Measurements from ENCODE around the gene SCUBE1.

SCUBE1 gene

GRCh38 chr22:43337385-43337784 is 5.8 kb downstream of the SCUBE1 start:
- peaks cover 14 to 20% (median 19%) of the 10 kb centered on the region in 11 experiments for H3K27me3 ChIP-seq
- H4K20me1 ChIP-seq: no peaks in the 10 kb centered on the region
- H3K36me3 ChIP-seq: no peaks in the 10 kb centered on the region
- no peak overlapping the region for H3K9ac ChIP-seq
- H3K4me1 ChIP-seq: peaks cover 0 to 13% (median 3%) of the 10 kb centered on the region in 10 experiments; a peak in 5 of 20 replicates
- H3K9me3 ChIP-seq (replicated peaks in 1 of 11): no peaks in the 10 kb centered on the region
- H3K4me2 ChIP-seq: no peak overlapping the region
- no peak overlapping the region for H3K4me3 ChIP-seq
- TF ChIP-seq Cebpa-rat (IDR thresholded peaks at IDR 0.05): no peak
- no peak overlapping the region for H3K27ac ChIP-seq

GRCh38 chr22:43334378-43334777 is 8.8 kb downstream of the SCUBE1 start:
- H3K36me3 ChIP-seq: no peaks in the 10 kb centered on the region
- no peak overlapping the region for H3K9ac ChIP-seq
- peaks cover 7 to 36% (median 25%) of the 10 kb centered on the region in 10 experiments; a peak in 19 of 20 replicates for H3K4me1 ChIP-seq
- no peak overlapping the region for H3K4me3 ChIP-seq
- no peak for TF ChIP-seq Cebpa-rat (IDR thresholded peaks at IDR 0.05)
- H3K4me2 ChIP-seq: no peak overlapping the region
- no peaks in the 10 kb centered on the region for H3K27me3 ChIP-seq
- H3K27ac ChIP-seq: no peak overlapping the region
- no peaks in the 10 kb centered on the region for H3K9me3 ChIP-seq (replicated peaks in 1 of 11)
- H4K20me1 ChIP-seq: no peaks in the 10 kb centered on the region

GRCh38 chr22:43333978-43334377 is 9.2 kb downstream of the SCUBE1 start:
- no peak overlapping the region for H3K27ac ChIP-seq

GRCh38 chr22:43333156-43333555 is 10.0 kb downstream of the SCUBE1 start:
- no peak overlapping the region for H3K9ac ChIP-seq
- H3K4me3 ChIP-seq: no peak overlapping the region
- H3K27me3 ChIP-seq: no peaks in the 10 kb centered on the region
- peaks cover 7 to 40% (median 33%) of the 10 kb centered on the region in 10 experiments; a peak in 19 of 20 replicates for H3K4me1 ChIP-seq
- H3K9me3 ChIP-seq (replicated peaks in 1 of 11): no peaks in the 10 kb centered on the region
- TF ChIP-seq Cebpa-rat (IDR thresholded peaks at IDR 0.05): no peak
- H3K36me3 ChIP-seq: no peaks in the 10 kb centered on the region
- H4K20me1 ChIP-seq: no peaks in the 10 kb centered on the region
- no peak overlapping the region for H3K27ac ChIP-seq
- no peak overlapping the region for H3K4me2 ChIP-seq

More at GRCh38 chr22:43333978-43334377, 9.2 kb downstream of the SCUBE1 start:
- no peaks in the 10 kb centered on the region for H4K20me1 ChIP-seq
- no peak overlapping the region for H3K4me3 ChIP-seq
- no peak overlapping the region for H3K9ac ChIP-seq
- no peaks in the 10 kb centered on the region for H3K9me3 ChIP-seq (replicated peaks in 1 of 11)
- H3K36me3 ChIP-seq: no peaks in the 10 kb centered on the region
- no peak for TF ChIP-seq Cebpa-rat (IDR thresholded peaks at IDR 0.05)
- H3K4me1 ChIP-seq: peaks cover 7 to 40% (median 28%) of the 10 kb centered on the region in 10 experiments; a peak in 19 of 20 replicates
- H3K27me3 ChIP-seq: no peaks in the 10 kb centered on the region
- no peak overlapping the region for H3K4me2 ChIP-seq

- peaks cover 7 to 49% (median 41%) of the 10 kb centered on the region in 10 experiments; a peak in 19 of 20 replicates for H3K4me1 ChIP-seq
- H3K9ac ChIP-seq: no peak overlapping the region
- H3K4me3 ChIP-seq: no peak overlapping the region
- no peaks in the 10 kb centered on the region for H3K27me3 ChIP-seq
- H3K9me3 ChIP-seq (replicated peaks in 1 of 11): no peaks in the 10 kb centered on the region
- H3K4me2 ChIP-seq: peak overlapping the region in 9 of 11 experiments; percentile 25 to 48 (median 34); a peak in 14 of 22 replicates
- no peaks in the 10 kb centered on the region for H4K20me1 ChIP-seq
- TF ChIP-seq Cebpa-rat (IDR thresholded peaks at IDR 0.05): no peak
- H3K36me3 ChIP-seq: no peaks in the 10 kb centered on the region
- H3K27ac ChIP-seq: no peak overlapping the region
Measured at GRCh38 chr22:43331698-43332097, 11.5 kb downstream of the SCUBE1 start.

- TF ChIP-seq Cebpa-rat (IDR thresholded peaks at IDR 0.05): no peak
- Histone ChIP-seq H3K9ac (no peak overlapping the region), H3K27ac (no peak overlapping the region), H3K27me3 (no peaks in the 10 kb centered on the region), H3K36me3 (no peaks in the 10 kb centered on the region), H3K9me3 (replicated peaks in 1 of 11) (no peaks in the 10 kb centered on the region), H3K4me1 (peaks cover 7 to 49% (median 41%) of the 10 kb centered on the region in 10 experiments; a peak in 19 of 20 replicates), H3K4me3 (no peak overlapping the region), H3K4me2 (peak overlapping the region in 9 of 11 experiments; percentile 1 to 48 (median 34); a peak in 12 of 22 replicates), H4K20me1 (no peaks in the 10 kb centered on the region)
Measured at GRCh38 chr22:43331069-43331451, 12.1 kb downstream of the SCUBE1 start.

- H3K36me3 ChIP-seq: no peaks in the 10 kb centered on the region
- no peak for TF ChIP-seq Cebpa-rat (IDR thresholded peaks at IDR 0.05)
- H3K27ac ChIP-seq: no peak overlapping the region
- H3K4me3 ChIP-seq: no peak overlapping the region
- H3K4me2 ChIP-seq: peak overlapping the region in 8 of 11 experiments; percentile 0 to 40 (median 24); a peak in 10 of 22 replicates
- no peak overlapping the region for H3K9ac ChIP-seq
- H3K4me1 ChIP-seq: peaks cover 7 to 49% (median 41%) of the 10 kb centered on the region in 10 experiments; a peak in 19 of 20 replicates
- no peaks in the 10 kb centered on the region for H3K27me3 ChIP-seq
- H3K9me3 ChIP-seq (replicated peaks in 1 of 11): no peaks in the 10 kb centered on the region
- H4K20me1 ChIP-seq: no peaks in the 10 kb centered on the region
Measured at GRCh38 chr22:43330178-43331068, 12.7 kb downstream of the SCUBE1 start.

GRCh38 chr22:43329061-43329460 is 14.1 kb downstream of the SCUBE1 start:
- Histone ChIP-seq H3K27ac (no peak overlapping the region), H3K27me3 (no peaks in the 10 kb centered on the region), H3K4me3 (no peak overlapping the region), H3K36me3 (no peaks in the 10 kb centered on the region), H3K9me3 (replicated peaks in 1 of 11) (no peaks in the 10 kb centered on the region), H3K4me2 (peak overlapping the region in 8 of 11 experiments; percentile 26 to 84 (median 49); a peak in 14 of 22 replicates), H3K9ac (peak overlapping the region in 1 of 11 experiments; percentile 17; a peak in 1 of 22 replicates), H4K20me1 (no peaks in the 10 kb centered on the region), H3K4me1 (peaks cover 7 to 49% (median 41%) of the 10 kb centered on the region in 10 experiments; a peak in 19 of 20 replicates)
- no peak for TF ChIP-seq Cebpa-rat (IDR thresholded peaks at IDR 0.05)

- Histone ChIP-seq H3K27me3 (no peaks in the 10 kb centered on the region), H3K9me3 (replicated peaks in 1 of 11) (no peaks in the 10 kb centered on the region), H3K27ac (no peak overlapping the region), H3K4me3 (no peak overlapping the region), H3K36me3 (no peaks in the 10 kb centered on the region), H3K4me1 (peaks cover 7 to 49% (median 41%) of the 10 kb centered on the region in 10 experiments; a peak in 19 of 20 replicates), H3K9ac (no peak overlapping the region), H3K4me2 (peak overlapping the region in 6 of 11 experiments; percentile 41 to 84 (median 78); a peak in 7 of 22 replicates), H4K20me1 (no peaks in the 10 kb centered on the region)
- TF ChIP-seq Cebpa-rat (IDR thresholded peaks at IDR 0.05): no peak
Measured at GRCh38 chr22:43327157-43327438, 16.1 kb downstream of the SCUBE1 start.

Data from BLaER1 treated with 17β-estradiol and CSF1 and Interleukin-3, amounts not matched to agents 10 nM and 100 nM (cell line).